H4 (cell line): Measurements from ENCODE around the gene SLC35A5. TPM values are rescaled to one million over a fixed set of nuclear protein-coding genes. Genes with fewer than 3 reads are reported as not detected.

Experiments used
- DNase-seq: peaks from one replicate; pipeline ENCODE4 v3.0.0-alpha.2; 2015; ENCODE audit warnings: low spot score
- total RNA-seq: library from RNA; depleted of rRNA; stranded (reverse); fragments of >200 nt; shearing (Covaris generic); gene quantifications from 2 replicates; pipeline ENCODE4 v1.2.3, GENCODE V29; 2014; rRNA removed

SLC35A5 gene
- total RNA-seq, 1 experiment from 2014 or later = 44.3 TPM

- no peak for DNase-seq
Measured at GRCh38 chr3:112623717-112624116, 61.9 kb downstream of the SLC35A5 start.

GRCh38 chr3:112627419-112627818 is 65.6 kb downstream of the SLC35A5 start:
- DNase-seq = no peak

- no peak for DNase-seq
Measured at GRCh38 chr3:112627919-112628466, 66.1 kb downstream of the SLC35A5 start.

- peak; percentile 70 for DNase-seq
Measured at GRCh38 chr3:112629425-112629824, 67.6 kb downstream of the SLC35A5 start.

- DNase-seq = no peak
Measured at GRCh38 chr3:112631257-112631656, 69.4 kb downstream of the SLC35A5 start.

- DNase-seq = peak; percentile 71
Measured at GRCh38 chr3:112632596-112632995, 70.8 kb downstream of the SLC35A5 start.

- no peak for DNase-seq
Measured at GRCh38 chr3:112633191-112633590, 71.3 kb downstream of the SLC35A5 start.

- no peak for DNase-seq
Measured at GRCh38 chr3:112633757-112634156, 71.9 kb downstream of the SLC35A5 start.

GRCh38 chr3:112634786-112635541 is 73.1 kb downstream of the SLC35A5 start:
- no peak for DNase-seq

Other genes starting within 250 kb of the SLC35A5 start
- not detected in 2 replicates for gene CD200, start 228.9 kb upstream of the SLC35A5 start, total RNA-seq
- gene BTLA, start 62.6 kb upstream of the SLC35A5 start, total RNA-seq = not detected in 2 replicates
- gene ATG3, start 83 bp upstream of the SLC35A5 start, total RNA-seq = 57.4 and 74.9 TPM in 2 replicates
- gene CCDC80, start 79.1 kb downstream of the SLC35A5 start, total RNA-seq = 31.7 and 61.0 TPM in 2 replicates